ENCODE measurements around the gene MYLK. TPM values are rescaled to one million over a fixed set of nuclear protein-coding genes. Genes with fewer than 3 reads are reported as not detected.

The MYLK gene
- total and polyA plus RNA-seq, 10 of the 15 experiments (the other 5 are each of a cell fraction or from before 2014, with no cell fraction given): 0.04 to 1.6 (median 0.42) TPM; not detected in 1

DNA sequence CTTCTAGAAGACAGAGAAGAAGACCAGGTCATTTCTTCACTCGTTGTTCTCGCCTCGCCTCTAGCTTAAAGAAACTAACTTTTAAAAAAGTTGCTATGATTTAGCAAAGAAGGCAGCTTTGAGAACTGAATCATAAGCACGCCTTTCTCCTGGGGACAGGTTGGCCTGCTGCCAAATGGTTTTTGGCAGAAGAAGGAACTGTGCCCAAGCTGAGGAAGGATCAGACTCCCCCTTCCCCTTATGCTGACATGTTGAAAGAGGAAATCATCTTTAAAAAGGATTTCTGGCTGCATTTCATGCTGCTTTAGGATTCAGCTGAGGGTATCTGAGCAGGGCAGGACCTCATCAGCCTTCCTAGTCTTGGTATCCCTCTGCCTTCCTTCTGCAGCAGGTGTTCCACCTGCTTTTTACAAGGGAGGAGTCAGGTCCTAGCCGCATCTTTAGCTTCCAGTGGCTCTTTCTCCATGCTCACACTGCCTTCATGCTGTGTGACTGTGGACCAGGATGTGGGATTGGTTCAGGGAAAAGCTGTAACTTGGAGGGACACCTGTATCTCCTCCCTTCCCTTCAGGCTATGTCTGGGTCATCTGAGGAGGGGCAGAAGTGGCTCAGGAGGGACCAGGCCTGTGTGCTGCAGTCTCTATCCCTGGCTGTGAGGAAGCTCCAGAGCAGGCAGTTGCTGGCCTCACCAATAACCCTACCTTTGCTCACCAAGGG lies 265.2 kb downstream of the MYLK start:
- POLR2A ChIA-PET: no interaction called here
- no peak for DNase-seq (ENCODE audit: low read depth, low spot score)
- WGBS (ENCODE audit: insufficient coverage, insufficient replicate concordance, low lambda C conversion rate, missing lambda C conversion rate): 82% methylated on average over 5 of the region's 5 CpGs
- H3K79me2 ChIP-seq (ENCODE audit: control insufficient read depth, insufficient read depth, low read length): no peaks in the 10 kb centered on the region
- no peaks in the 10 kb centered on the region for H3K36me3 ChIP-seq (ENCODE audit: control insufficient read depth in 2 of 2, insufficient read depth in 2 of 2, low read length in 1 of 2)
- H3K9me3 ChIP-seq (replicated peaks; ENCODE audit: control insufficient read depth, insufficient read depth, low read length): no peaks in the 10 kb centered on the region
- CTCF ChIA-PET: interaction anchor here (1.5 to 1.9 kb wide), 2 partner anchors 9 to 23 kb away, joined by 3 to 9 read pairs; no protein-coding TSS in a partner anchor
- in situ Hi-C loops (cut with MboI): no loop called here
- BruUV-seq (replicated peaks): no TSS peak
- RAD21 ChIA-PET (ENCODE audit: unreplicated experiment): no interaction called here
- H3K27me3 ChIP-seq (replicated peaks in 1 of 2; ENCODE audit: control insufficient read depth in 2 of 2, insufficient read depth in 2 of 2, low read length in 1 of 2): no peaks in the 10 kb centered on the region
- ATAC-seq: no peak
- no peak overlapping the region for H3K9ac ChIP-seq (ENCODE audit: control insufficient read depth, insufficient read depth, low read length)
- intact Hi-C loops (cut with micrococcal nuclease; ENCODE audit: unreplicated experiment): no loop called here
- SMC1A ChIA-PET (ENCODE audit: uncharacterized antibody, unreplicated experiment): interaction anchor here (1.7 kb wide), 1 partner anchor 11 kb away, joined by 4 read pairs; no protein-coding TSS in a partner anchor
- no peaks in the 10 kb centered on the region for H3K4me1 ChIP-seq (ENCODE audit: control insufficient read depth, insufficient read depth, low read length)
- TF ChIP-seq PAX5 (IDR thresholded peaks at IDR 0.05; ENCODE audit: borderline replicate concordance, low read depth, low read length) (no peak), SPI1 (IDR thresholded peaks at IDR 0.05; ENCODE audit: borderline replicate concordance, insufficient read depth, low read depth, low read length) (peak; percentile 27; the same call in 1 of the 2 replicates)
- no peak overlapping the region for H3K4me2 ChIP-seq (ENCODE audit: control insufficient read depth, insufficient read depth)
- no peak overlapping the region for H2AFZ ChIP-seq (ENCODE audit: control insufficient read depth, low read depth, low read length)
- no peak overlapping the region for H3K4me3 ChIP-seq
- no peaks in the 10 kb centered on the region for H4K20me1 ChIP-seq (ENCODE audit: control insufficient read depth, insufficient read depth)
- FAIRE-seq: no peak
- no peak overlapping the region for H3K27ac ChIP-seq (ENCODE audit: control insufficient read depth, insufficient read depth)

DNA sequence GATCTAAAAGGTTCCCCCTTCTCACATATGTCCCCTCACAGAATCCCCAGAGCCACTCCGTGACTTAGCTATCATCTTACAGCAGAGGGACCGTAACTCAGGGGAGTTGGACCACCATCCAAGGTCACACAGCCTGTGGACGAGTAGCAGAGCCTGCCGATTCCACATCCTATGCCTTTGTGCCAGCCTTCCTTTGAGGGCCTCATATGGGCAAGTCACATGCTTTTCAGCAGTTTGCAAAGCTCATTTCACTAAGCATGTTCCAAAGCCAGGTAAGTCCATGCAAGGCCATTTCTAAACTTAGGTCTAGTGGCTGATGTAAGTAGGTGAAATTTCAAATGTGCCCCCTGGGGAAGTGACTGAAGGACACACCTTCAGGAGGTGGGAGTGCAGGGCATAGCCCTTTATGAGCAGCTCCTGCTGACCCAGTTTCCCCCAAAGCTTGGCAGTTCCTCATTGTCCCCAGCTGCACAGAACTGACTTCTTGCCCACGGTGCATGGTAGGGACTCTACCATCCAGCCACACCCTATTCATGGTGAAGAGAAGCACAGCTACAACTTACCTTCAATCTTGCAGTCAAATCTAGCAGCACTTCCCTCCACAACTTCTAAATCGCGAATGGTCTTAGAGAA lies 265.9 kb downstream of the MYLK start:
- Histone ChIP-seq H3K36me3 (ENCODE audit: control insufficient read depth in 2 of 2, insufficient read depth in 2 of 2, low read length in 1 of 2) (no peaks in the 10 kb centered on the region), H3K4me2 (ENCODE audit: control insufficient read depth, insufficient read depth) (no peak overlapping the region), H3K4me1 (ENCODE audit: control insufficient read depth, insufficient read depth, low read length) (no peaks in the 10 kb centered on the region), H3K9ac (ENCODE audit: control insufficient read depth, insufficient read depth, low read length) (no peak overlapping the region), H3K27me3 (replicated peaks in 1 of 2; ENCODE audit: control insufficient read depth in 2 of 2, insufficient read depth in 2 of 2, low read length in 1 of 2) (no peaks in the 10 kb centered on the region), H3K4me3 (no peak overlapping the region), H3K79me2 (ENCODE audit: control insufficient read depth, insufficient read depth, low read length) (no peaks in the 10 kb centered on the region), H2AFZ (ENCODE audit: control insufficient read depth, low read depth, low read length) (no peak overlapping the region), H3K27ac (ENCODE audit: control insufficient read depth, insufficient read depth) (no peak overlapping the region), H3K9me3 (replicated peaks; ENCODE audit: control insufficient read depth, insufficient read depth, low read length) (no peaks in the 10 kb centered on the region), H4K20me1 (ENCODE audit: control insufficient read depth, insufficient read depth) (no peaks in the 10 kb centered on the region)
- DNase-seq (ENCODE audit: low read depth, low spot score): no peak
- 85% methylated on average over 7 of the region's 7 CpGs for WGBS (ENCODE audit: insufficient coverage, insufficient replicate concordance, low lambda C conversion rate, missing lambda C conversion rate)
- POLR2A ChIA-PET: no interaction called here
- CTCF ChIA-PET: interaction anchor here (1.4 to 1.9 kb wide), 3 partner anchors 10 to 24 kb away, joined by 3 to 9 read pairs (median 3); no protein-coding TSS in a partner anchor
- SMC1A ChIA-PET (ENCODE audit: uncharacterized antibody, unreplicated experiment): interaction anchor here (1.7 kb wide), 1 partner anchor 10 kb away, joined by 4 read pairs; no protein-coding TSS in a partner anchor
- RAD21 ChIA-PET (ENCODE audit: unreplicated experiment): no interaction called here
- intact Hi-C loops (cut with micrococcal nuclease; ENCODE audit: unreplicated experiment): no loop called here
- no peak for ATAC-seq
- no TSS peak for BruUV-seq (replicated peaks)
- in situ Hi-C loops (cut with MboI): no loop called here
- FAIRE-seq: no peak
- TF ChIP-seq, protein P1, sequence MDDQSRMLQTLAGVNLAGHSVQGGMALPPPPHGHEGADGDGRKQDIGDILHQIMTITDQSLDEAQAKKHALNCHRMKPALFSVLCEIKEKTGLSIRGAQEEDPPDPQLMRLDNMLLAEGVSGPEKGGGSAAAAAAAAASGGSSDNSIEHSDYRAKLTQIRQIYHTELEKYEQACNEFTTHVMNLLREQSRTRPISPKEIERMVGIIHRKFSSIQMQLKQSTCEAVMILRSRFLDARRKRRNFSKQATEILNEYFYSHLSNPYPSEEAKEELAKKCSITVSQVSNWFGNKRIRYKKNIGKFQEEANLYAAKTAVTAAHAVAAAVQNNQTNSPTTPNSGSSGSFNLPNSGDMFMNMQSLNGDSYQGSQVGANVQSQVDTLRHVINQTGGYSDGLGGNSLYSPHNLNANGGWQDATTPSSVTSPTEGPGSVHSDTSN (IDR thresholded peaks at IDR 0.05; ENCODE audit: insufficient replicate concordance, low read depth, low read length): no peak
- TF ChIP-seq SKIL (IDR thresholded peaks at IDR 0.05; ENCODE audit: low read depth, poor library complexity, severe bottlenecking) (no peak), MLLT1 (IDR thresholded peaks at IDR 0.05) (no peak)
